COLO668 (cell line): ENCODE data around the gene SPTLC2.
"Not testable (repeated sequence)": the region's sequence is repeated elsewhere in the genome, so short reads cannot be mapped to it uniquely, and the experiment has no call there.

Experiments used
- DNase-seq: peaks from one replicate; lab custom pipeline; 2025; ENCODE audit not compliant: unreplicated experiment; lab: John Stamatoyannopoulos, UW

Gene SPTLC2

DNA sequence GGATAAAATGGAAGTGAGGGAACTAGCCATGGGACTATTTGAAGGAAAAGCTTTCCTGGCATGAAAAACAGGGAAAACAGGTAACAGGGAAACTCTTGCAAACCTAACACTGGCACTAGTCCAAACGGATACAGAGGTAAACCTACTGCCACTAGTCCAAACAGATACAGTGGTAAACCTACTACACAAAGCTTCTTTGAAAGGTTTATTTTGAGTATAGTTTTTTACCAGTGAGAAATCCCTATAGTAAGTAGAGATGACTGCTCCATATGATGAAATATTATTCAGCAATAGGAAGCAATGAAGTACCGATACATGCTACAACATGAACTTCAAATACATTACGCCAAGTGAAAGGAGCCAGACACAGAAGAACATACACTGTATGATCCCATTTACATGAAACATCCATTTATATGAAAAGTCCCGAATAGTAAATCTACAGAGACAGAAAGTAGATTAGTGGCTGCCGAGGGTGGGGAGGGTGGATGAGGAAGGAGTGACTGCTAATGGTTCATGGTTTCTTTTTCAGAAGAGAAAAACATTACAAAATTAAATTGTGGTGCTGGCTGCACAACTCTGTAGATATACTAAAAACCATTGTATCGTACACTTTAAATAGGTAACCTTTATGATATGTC lies 25.5 kb downstream of the SPTLC2 start:
- DNase-seq: no peak

GRCh38 chr14:77589099-77589498 lies 27.3 kb downstream of the SPTLC2 start:
- no peak for DNase-seq

- DNase-seq: not testable (repeated sequence)
These were observed 27.9 kb downstream of the SPTLC2 start for GRCh38 chr14:77588411-77589025.

GRCh38 chr14:77585385-77585784 lies 31.1 kb downstream of the SPTLC2 start:
- no peak for DNase-seq

GRCh38 chr14:77584809-77585208 lies 31.6 kb downstream of the SPTLC2 start:
- DNase-seq: no peak

DNA sequence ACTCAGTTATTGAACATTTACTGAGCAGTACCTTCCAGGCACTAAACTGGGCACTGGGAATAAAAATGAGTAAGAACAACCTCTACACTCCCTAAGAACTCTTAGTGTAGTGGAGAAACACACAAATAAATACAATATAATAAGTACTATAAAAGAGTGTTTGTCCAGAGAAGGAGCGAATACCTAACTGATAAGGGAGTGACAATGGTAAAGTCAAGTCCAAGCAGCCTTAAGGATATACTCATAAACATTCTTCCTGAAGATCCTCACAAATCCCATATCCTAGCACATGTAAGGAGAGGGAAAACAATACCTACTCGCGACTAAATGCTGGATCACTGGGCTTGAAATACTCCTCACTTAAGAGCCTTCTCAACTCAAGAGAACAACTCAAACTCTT lies 32.8 kb downstream of the SPTLC2 start:
- no peak for DNase-seq

DNA sequence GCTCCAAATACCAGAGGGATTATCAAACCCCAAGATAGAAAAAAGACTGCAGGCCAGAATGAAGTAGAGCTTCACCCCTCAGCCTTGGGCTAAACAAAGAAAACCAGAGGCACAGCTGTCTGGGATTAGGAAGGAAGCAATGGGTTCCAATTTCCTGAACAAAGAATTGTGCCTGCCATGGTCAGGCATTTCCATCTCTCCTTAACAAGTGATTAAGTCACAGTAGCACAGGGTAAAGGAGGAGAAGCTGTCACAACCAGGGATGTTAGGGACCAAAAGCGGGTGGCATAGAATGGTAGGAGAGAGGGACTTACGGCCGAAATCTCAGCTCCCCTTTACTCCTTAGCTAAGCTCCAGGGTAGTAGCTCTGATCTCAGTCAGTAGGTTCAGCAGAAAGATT lies 33.9 kb downstream of the SPTLC2 start:
- no peak for DNase-seq

GRCh38 chr14:77580964-77581505 lies 35.4 kb downstream of the SPTLC2 start:
- DNase-seq: no peak

- no peak for DNase-seq
These were observed 36.0 kb downstream of the SPTLC2 start for GRCh38 chr14:77580477-77580876.

DNA sequence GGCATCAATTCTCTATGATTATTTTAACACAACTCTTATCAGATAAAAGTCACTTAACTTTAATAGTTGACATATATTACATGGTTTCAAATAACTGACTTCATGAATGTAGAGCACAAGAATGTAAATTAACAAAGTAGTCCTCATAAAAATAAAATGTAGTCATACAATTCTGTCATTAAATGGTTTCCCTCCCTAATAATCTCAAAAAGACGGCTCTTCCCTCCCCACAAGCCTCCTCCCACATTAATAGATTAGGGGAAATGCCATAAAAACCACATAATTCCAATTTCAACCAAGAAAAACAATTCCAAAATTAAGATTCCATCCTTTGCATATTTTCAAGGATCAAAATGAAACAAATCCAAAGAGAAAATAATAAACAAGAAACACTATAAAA lies 36.7 kb downstream of the SPTLC2 start:
- DNase-seq: no peak

- no peak for DNase-seq
These were observed 37.4 kb downstream of the SPTLC2 start for GRCh38 chr14:77579065-77579464.

GRCh38 chr14:77574446-77575115 lies 41.9 kb downstream of the SPTLC2 start:
- DNase-seq: no peak

GRCh38 chr14:77573964-77574363 lies 42.5 kb downstream of the SPTLC2 start:
- no peak for DNase-seq

GRCh38 chr14:77570706-77571268 lies 45.6 kb downstream of the SPTLC2 start:
- no peak for DNase-seq

GRCh38 chr14:77565994-77566305 lies 50.5 kb downstream of the SPTLC2 start:
- no peak for DNase-seq

DNA sequence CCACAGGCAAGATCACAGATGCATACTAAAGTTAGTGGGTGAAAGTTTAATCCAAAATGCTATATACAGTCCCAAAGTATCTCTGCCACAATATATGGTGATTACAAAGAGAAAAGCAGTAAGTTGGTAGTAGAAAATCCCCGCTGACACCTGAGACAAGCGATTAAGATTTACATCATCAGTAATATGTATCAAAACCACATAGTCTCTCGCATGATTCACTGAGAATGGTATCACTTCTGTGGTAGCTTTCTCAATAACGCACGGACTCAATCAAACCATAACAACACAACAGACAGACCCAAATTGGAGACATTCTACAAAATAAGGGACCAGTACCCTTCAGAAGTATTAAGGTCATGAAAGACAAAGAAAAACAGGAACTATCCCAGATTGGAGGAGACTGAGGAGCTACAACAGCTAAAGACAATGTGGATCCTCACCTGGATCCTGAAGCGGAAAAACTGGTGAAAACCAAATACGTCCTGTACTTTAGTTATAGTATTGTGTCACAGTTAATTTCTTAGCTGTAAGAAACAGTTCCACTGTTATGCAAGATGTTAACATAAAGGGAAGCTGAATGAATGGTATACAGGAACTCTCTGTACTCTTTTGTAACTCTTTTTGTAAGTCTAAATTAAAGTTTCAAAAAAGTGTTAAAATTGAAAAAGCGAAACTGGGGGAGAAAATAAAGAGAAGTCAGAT lies 51.0 kb downstream of the SPTLC2 start:
- DNase-seq: no peak

- DNase-seq: no peak
These were observed 53.8 kb downstream of the SPTLC2 start for GRCh38 chr14:77562681-77563080.

GRCh38 chr14:77561881-77562280 lies 54.6 kb downstream of the SPTLC2 start:
- no peak for DNase-seq

DNA sequence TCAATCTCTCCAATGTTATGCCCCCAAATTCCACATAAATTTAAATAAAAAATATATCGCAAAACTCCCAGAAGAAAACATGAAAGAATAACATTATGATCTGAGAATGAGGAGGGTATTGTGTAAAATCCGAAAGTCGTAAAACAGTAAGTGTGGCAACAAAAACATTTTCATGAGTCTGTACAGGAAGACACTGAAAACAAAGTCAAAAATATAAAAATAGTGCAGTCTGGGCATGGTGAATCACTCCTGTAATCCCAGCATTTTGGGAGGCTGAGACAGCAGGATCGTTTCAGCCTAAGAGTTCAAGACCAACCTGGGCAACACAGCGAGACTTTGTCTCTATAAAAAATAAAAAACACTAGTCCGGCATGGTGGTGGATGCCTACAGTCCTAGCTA lies 57.1 kb downstream of the SPTLC2 start:
- no peak for DNase-seq

DNA sequence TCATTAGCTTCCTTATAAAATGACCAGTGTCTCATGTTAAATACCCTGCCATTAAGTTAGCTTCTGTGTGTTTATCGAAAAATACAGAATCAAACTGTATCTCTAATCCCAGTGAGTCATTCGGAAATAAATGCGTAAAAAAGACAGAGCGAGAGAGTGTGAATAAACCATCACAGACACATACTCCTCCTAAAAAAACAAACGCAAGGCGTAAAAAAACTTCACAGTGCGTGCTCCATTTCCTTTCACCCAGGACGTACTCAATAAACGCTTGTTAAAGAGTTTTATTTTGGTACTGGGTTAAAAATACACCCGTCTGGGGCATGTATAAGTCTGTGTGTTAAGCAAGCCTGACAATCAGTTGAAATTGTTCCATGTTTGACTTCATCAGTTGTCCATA lies 59.0 kb downstream of the SPTLC2 start:
- no peak for DNase-seq

DNA sequence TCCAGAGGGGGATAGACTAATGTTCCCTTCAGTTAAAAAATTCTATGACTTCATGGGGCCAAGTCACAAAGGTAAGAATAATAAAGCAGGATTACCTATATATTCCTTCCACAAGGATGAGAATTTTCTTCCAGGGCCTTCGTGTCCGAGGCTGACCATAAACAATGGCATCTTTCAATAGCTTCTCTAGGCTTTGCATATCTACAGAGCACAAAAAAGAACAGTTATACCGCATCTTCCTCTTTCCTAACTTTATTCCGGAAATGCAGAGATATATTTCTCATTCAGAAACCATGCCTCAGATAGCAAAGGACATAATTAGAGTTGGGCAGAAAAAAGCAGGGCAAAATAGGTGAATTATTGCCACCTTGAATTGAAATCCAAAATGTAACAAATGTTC lies 59.5 kb downstream of the SPTLC2 start:
- DNase-seq: no peak
